Osteoblast (primary cell): ENCODE results near the gene ACAA1. TPM values are rescaled to one million over a fixed set of nuclear protein-coding genes. Genes with fewer than 3 reads are reported as not detected.

Experiments used
- DNase-seq: peaks from one replicate; pipeline ENCODE4 v3.0.0; 2011; ENCODE audit warnings: low spot score, mixed read lengths; ENCODE audit not compliant: insufficient read length; ENCODE audit errors: missing footprints
- H2AFZ ChIP-seq: 2 replicates; pipeline ENCODE4 v1.6.0; 2011; ENCODE audit warnings: mild to moderate bottlenecking, low read length
- H3K27ac ChIP-seq: 2 replicates; pipeline ENCODE4 v1.5.1; 2011; ENCODE audit warnings: mild to moderate bottlenecking, low read depth, low read length, moderate library complexity
- H3K27me3 ChIP-seq: 2 replicates; pipeline ENCODE4 v1.6.0; 2012; ENCODE audit warnings: mild to moderate bottlenecking, control low read depth, inconsistent platforms, low read length, moderate library complexity; ENCODE audit not compliant: insufficient read depth
- H3K36me3 ChIP-seq: 2 replicates; pipeline ENCODE4 v1.5.1; 2011; ENCODE audit warnings: mild to moderate bottlenecking, low read length, control low read depth, moderate library complexity; ENCODE audit not compliant: insufficient read depth
- H3K4me1 ChIP-seq: 2 replicates; pipeline ENCODE4 v1.5.1; 2011; ENCODE audit warnings: mild to moderate bottlenecking, low read length, control low read depth, moderate library complexity; ENCODE audit not compliant: insufficient read depth
- H3K4me2 ChIP-seq: 2 replicates; pipeline ENCODE4 v1.6.0; 2011; ENCODE audit warnings: mild to moderate bottlenecking, low read length; ENCODE audit not compliant: insufficient read depth
- H3K4me3 ChIP-seq: fragments of 200-600 bp; sonication (generic); 3 replicates; pipeline ENCODE4 v1.5.1; 2012; ENCODE audit warnings: mild to moderate bottlenecking, low read length, inconsistent platforms; ENCODE audit not compliant: insufficient read depth
- H3K79me2 ChIP-seq: 2 replicates; pipeline ENCODE4 v1.6.0; 2012; ENCODE audit warnings: mild to moderate bottlenecking, low read length, control low read depth, inconsistent platforms; ENCODE audit not compliant: insufficient read depth
- H3K9me3 ChIP-seq: 2 replicates; pipeline ENCODE4 v1.5.1; 2011; ENCODE audit warnings: low read depth, low read length, control low read depth
- H4K20me1 ChIP-seq: 2 replicates; pipeline ENCODE4 v1.6.0; 2012; ENCODE audit warnings: mild to moderate bottlenecking, low read length, control low read depth; ENCODE audit not compliant: insufficient read depth
- total RNA-seq: library from RNA; depleted of rRNA; stranded (reverse); fragments of >200 nt; gene quantifications from 2 replicates; pipeline ENCODE4 v1.2.3, GENCODE V29; 2012
- TF ChIP-seq, protein P1 (sequence below): IDR thresholded peaks from 2 replicates; pipeline ENCODE4 v1.5.1; 2011; ENCODE audit warnings: mild to moderate bottlenecking, low read depth, low read length, moderate library complexity; ENCODE audit errors: extremely low read depth

Gene ACAA1
- total RNA-seq, 1 donor: 17.4 TPM

DNA sequence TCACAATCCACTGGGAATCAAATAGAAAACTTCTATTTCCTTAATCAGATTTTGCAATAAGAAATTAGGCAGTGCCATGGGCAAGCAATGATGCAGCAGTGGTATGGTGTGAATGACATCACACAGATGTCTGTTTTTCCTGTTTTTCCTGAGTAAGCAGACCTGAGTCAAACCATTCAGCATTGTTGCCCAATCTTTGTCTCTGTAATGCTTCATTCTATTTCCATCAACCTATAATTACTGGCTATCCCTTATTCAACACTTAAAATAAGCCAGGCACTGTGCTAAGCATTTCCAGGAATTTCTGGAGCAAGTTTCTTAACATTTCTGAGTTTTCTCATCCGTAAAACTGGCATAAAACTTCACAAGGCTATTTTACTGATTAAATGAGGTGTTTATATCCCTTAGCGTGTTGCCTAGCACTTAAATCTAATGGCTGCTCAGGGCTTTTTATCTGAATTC is 17.1 kb upstream of the ACAA1 start:
- no peaks in the 10 kb centered on the region for H3K9me3 ChIP-seq
- TF ChIP-seq, protein P1, sequence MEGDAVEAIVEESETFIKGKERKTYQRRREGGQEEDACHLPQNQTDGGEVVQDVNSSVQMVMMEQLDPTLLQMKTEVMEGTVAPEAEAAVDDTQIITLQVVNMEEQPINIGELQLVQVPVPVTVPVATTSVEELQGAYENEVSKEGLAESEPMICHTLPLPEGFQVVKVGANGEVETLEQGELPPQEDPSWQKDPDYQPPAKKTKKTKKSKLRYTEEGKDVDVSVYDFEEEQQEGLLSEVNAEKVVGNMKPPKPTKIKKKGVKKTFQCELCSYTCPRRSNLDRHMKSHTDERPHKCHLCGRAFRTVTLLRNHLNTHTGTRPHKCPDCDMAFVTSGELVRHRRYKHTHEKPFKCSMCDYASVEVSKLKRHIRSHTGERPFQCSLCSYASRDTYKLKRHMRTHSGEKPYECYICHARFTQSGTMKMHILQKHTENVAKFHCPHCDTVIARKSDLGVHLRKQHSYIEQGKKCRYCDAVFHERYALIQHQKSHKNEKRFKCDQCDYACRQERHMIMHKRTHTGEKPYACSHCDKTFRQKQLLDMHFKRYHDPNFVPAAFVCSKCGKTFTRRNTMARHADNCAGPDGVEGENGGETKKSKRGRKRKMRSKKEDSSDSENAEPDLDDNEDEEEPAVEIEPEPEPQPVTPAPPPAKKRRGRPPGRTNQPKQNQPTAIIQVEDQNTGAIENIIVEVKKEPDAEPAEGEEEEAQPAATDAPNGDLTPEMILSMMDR: no peak
- H3K4me2 ChIP-seq: no peak overlapping the region
- no peaks in the 10 kb centered on the region for H4K20me1 ChIP-seq
- H3K27me3 ChIP-seq: no peaks in the 10 kb centered on the region
- DNase-seq: no peak
- H3K36me3 ChIP-seq: no peaks in the 10 kb centered on the region
- H2AFZ ChIP-seq: no peak overlapping the region
- H3K4me1 ChIP-seq: peaks cover 9% of the 10 kb centered on the region
- H3K79me2 ChIP-seq: no peaks in the 10 kb centered on the region
- H3K4me3 ChIP-seq: no peak overlapping the region
- peak overlapping the region; percentile 21 for H3K27ac ChIP-seq

DNA sequence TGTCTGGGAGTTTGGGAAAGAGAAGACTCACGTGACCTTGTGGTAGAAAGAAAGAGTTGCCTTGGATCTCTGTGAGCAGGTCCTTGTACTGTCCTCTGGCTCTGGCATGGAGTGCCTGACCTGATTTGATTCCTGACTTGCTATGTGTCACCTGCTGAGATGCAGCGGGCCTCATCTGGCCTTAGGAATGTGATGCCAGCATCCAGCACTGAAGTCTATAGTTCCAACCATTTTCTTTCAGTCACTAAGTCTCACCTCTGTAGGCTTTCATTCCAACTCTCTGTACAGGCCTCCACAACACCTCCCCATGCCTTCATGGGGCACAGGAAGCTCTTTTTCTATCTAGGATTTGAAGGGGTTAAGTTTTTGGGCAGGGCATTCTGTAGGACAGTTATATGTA is 16.3 kb upstream of the ACAA1 start:
- H2AFZ ChIP-seq: no peak overlapping the region
- no peaks in the 10 kb centered on the region for H3K36me3 ChIP-seq
- H4K20me1 ChIP-seq: no peaks in the 10 kb centered on the region
- H3K4me2 ChIP-seq: no peak overlapping the region
- no peak overlapping the region for H3K4me3 ChIP-seq
- no peaks in the 10 kb centered on the region for H3K9me3 ChIP-seq
- no peaks in the 10 kb centered on the region for H3K79me2 ChIP-seq
- H3K27ac ChIP-seq: no peak overlapping the region
- H3K27me3 ChIP-seq: no peaks in the 10 kb centered on the region
- TF ChIP-seq, protein P1: no peak
- H3K4me1 ChIP-seq: peaks cover 9% of the 10 kb centered on the region
- no peak for DNase-seq

- no peak for DNase-seq
- Histone ChIP-seq H3K36me3 (no peaks in the 10 kb centered on the region), H4K20me1 (no peaks in the 10 kb centered on the region), H3K4me1 (peaks cover 9% of the 10 kb centered on the region), H3K4me2 (no peak overlapping the region), H3K27me3 (no peaks in the 10 kb centered on the region), H3K9me3 (no peaks in the 10 kb centered on the region), H3K27ac (no peak overlapping the region), H2AFZ (no peak overlapping the region), H3K4me3 (no peak overlapping the region), H3K79me2 (no peaks in the 10 kb centered on the region)
- TF ChIP-seq, protein P1: no peak
Observed at GRCh38 chr3:38152609-38153008, 15.7 kb upstream of the ACAA1 start.

GRCh38 chr3:38151667-38152265 is 14.8 kb upstream of the ACAA1 start:
- Histone ChIP-seq H2AFZ (no peak overlapping the region), H3K79me2 (no peaks in the 10 kb centered on the region), H4K20me1 (no peaks in the 10 kb centered on the region), H3K9me3 (no peaks in the 10 kb centered on the region), H3K4me3 (no peak overlapping the region), H3K4me1 (peaks cover 9% of the 10 kb centered on the region), H3K27ac (no peak overlapping the region), H3K4me2 (no peak overlapping the region), H3K27me3 (no peaks in the 10 kb centered on the region), H3K36me3 (no peaks in the 10 kb centered on the region)
- TF ChIP-seq, protein P1: no peak
- no peak for DNase-seq
